ENCODE data around the gene NUP88.

Gene NUP88

GRCh38 chr17:5418858-5419355 is 555 bp downstream of the NUP88 start:
- DNase-seq: peak; percentile 73

- DNase-seq: no peak
These were observed 2.6 kb downstream of the NUP88 start for GRCh38 chr17:5416901-5417300.

GRCh38 chr17:5413682-5414081 is 5.8 kb downstream of the NUP88 start:
- no peak for DNase-seq

- DNase-seq: no peak
These were observed 8.7 kb downstream of the NUP88 start for GRCh38 chr17:5410594-5411272.

DNA sequence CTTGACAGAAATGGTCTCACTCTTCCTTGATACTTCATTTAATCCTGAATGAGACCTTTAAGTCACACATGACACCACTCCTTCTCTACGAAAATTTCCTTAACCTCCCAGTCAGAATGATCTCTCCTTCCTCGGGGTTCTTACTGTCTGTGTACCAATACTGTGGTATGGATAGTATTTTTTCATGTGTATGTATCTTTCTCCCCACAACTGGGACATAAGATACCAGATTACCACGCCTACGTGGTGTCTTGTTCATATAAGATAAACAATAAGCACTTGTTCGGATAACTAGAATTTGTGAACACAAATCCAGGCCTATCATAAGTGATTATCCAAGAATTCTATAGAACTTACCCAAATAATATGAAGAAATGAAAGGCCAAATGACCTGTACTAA is 11.3 kb downstream of the NUP88 start:
- DNase-seq: no peak

- DNase-seq: no peak
These were observed 14.1 kb downstream of the NUP88 start for GRCh38 chr17:5405400-5405799.

DNA sequence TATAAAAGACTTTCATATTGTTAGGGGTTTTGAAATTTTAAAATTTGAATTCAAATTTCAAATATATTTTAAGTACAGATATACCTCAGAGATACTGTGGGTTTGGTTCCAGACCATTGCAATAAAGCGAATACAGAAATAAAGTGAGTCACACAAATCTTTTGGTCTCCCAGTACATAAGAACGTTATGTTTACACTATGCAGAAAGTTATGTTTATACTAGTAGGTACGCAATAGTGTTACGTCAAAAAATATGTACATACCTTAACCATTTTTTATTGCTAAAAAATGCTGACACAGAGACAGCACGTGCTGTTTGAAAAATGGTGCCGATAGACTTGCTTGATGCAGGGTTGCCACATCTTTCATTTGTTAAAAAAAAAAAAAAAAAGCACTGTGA is 19.7 kb downstream of the NUP88 start:
- DNase-seq: no peak

DNA sequence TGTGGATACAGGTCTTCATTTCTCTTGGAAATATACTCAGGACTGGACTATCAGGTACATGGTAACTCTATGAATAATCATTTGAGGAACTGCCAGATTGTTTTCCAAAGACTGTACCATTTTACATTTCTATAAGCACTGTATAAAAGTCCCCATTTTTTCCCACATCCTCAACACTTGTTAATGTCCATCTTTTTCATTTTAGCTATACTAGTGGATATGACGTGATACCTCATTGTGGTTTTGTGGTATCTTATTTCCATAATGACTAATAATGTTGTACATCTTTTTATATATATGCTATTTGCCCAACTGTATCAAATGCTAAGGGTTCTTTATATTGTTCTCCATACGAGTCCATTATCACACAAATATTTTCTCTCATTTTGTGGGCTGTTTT is 22.9 kb downstream of the NUP88 start:
- DNase-seq: no peak

- DNase-seq: no peak
These were observed 27.8 kb downstream of the NUP88 start for GRCh38 chr17:5391678-5392077.

DNA sequence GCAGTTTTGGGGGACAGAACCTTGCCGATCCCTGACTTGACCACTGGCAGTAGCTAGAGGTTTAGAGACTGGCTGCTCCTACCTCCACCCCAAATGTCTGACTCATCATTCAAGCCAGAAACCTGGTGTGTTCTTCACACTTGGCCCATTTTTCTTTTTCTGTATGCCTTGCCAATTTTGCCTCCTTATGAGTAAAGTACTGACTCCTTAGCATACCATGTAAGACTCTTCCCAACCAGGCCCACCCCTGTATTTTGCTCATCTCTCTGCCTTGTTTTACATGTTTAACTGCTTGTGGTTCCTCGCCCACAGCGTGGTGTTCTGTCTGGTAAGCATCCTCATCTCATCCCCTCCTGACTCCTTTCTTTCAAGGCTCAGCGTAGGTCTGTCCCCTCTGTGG is 37.9 kb downstream of the NUP88 start:
- no peak for DNase-seq

GRCh38 chr17:5380491-5381135 is 38.8 kb downstream of the NUP88 start:
- DNase-seq: no peak

DNA sequence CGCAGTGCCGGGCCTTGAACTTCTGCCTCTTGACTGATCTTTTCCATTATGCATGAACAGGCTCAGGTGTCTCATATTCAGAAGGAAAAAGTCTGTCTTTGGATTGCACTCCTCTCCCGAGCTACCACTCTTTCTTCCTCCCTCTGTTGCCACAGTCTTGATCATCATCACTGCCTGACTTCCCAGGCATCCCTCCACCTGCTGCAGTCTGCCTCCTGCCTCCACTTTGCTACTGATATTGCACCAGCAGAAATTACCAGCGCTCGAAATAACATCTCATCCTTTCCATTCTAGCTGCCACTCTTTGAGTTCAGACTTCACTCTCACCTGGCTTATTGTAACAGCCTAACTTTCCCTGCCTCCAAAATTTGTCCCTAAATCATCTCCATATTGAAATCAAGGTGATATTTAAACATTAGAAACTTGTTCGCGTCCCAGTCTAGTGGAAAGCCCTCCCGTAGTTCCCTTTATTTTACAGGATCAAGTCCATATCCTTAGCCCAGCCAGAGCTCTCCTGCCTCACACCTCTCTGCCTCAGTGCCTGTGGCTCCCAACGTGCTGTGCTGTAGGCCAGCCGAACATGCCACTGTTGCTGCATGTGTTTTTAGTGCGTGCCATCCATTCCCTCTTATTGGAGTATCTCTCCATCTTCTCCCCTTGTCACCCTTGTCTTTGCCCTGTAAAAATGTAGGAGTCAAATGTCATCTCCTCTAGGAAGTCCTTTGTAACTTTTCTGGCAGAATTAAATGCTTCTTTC is 39.9 kb downstream of the NUP88 start:
- no peak for DNase-seq

DNA sequence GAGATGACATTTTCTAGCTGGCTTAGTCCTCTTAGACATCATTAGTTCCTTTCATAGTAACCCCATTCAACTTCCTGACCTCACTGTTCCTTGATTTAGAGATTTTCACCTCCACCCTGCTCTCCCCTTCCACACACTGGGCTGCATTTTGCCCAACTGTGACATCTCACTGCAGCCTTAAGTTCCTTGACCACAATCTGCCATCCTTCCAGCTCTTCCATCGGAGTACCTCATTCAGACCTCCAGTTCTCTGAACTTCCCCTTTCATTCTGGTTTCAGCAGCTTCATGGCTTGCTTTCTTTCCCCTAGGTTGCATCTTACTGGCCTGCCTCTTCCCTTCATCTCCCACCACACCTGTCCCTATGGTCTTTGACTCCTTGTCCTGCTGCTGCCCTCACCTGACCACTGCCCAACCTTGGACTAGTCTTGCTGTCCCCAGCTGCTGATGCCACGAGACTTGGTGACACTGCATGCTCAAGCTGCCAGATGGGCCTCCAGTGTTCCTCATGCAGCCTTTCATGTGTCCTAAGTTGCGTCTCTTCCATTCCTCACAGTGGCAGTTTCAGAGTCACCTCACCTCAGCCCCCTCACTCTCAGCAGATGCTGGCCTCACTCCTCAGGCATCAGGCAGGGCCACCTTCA is 40.8 kb downstream of the NUP88 start:
- no peak for DNase-seq

GRCh38 chr17:5373112-5373511 is 46.4 kb downstream of the NUP88 start:
- no peak for DNase-seq

GRCh38 chr17:5370411-5370810 is 49.1 kb downstream of the NUP88 start:
- no peak for DNase-seq

GRCh38 chr17:5365831-5366230 is 53.6 kb downstream of the NUP88 start:
- no peak for DNase-seq

DNA sequence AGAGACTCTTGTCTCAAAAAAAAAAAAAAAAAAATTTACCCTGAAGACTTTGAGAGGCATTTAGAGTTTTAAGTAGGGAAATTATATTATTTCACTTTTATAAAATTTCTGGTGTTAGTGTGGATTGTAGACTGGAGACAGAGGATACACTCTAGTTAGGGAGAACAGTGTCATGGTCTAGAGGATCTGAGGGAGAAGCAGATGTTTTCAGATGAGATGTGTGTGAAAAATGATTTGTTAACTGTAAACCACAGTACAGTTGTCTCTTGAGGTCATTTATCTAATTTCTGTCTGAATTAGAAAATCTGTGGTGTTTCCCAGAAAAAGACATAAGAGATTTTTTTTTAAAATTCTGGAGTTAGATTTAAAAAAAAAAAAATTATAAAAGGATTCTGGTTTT is 54.8 kb downstream of the NUP88 start:
- no peak for DNase-seq

DNA sequence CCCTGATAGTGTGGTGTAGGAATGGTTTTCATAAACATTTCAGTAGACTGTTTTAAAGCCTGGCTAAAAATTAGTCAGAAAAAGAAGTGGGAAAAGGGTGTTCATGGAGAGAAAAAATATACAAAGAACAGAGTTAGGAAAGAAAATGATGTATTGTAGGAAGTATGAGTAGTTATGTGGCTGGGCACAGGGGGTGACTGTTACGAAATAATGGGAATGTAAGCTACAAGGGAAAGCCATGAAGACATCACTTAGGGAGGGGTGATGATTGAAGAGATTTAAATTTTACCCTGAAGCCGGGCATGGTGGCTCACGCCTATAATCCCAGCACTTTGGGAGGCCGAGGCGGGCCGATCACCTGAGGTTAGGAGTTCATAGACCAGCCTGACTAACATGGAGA is 55.3 kb downstream of the NUP88 start:
- DNase-seq: no peak

GRCh38 chr17:5362162-5362811 is 57.2 kb downstream of the NUP88 start:
- no peak for DNase-seq

DNA sequence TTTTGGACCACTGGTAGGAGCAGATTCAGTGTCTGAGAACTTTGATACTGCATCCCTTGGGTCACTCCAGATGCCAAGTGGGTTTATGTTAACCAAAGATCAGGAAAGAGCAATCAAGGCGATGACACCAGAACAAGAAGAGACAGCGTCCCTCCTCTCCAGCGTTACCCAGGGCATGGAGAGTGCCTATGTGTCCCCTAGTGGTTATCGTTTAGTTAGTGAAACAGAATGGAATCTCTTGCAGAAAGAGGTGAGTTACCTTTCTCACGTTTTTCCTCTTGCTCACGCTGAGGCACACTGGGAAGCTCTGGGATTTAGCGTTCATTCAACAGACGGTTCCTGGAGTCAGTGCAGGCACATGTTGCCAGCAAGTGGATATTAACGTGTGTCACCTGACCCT is 58.0 kb downstream of the NUP88 start:
- no peak for DNase-seq

GRCh38 chr17:5355421-5356129 is 63.9 kb downstream of the NUP88 start:
- no peak for DNase-seq

- DNase-seq: no peak
These were observed 64.5 kb downstream of the NUP88 start for GRCh38 chr17:5354886-5355415.
